PC-9 (cell line): ENCODE data around the gene CD22.

Experiments
- EZH2 ChIP-seq: fragments of 200-600 bp; sonication (generic); IDR thresholded peaks from 2 replicates; pipeline ENCODE4 v1.8.0; 2017; ENCODE audit warnings: antibody characterized with exemption, low read depth
- TF ChIP-seq, protein P1 (sequence below): fragments of 200-600 bp; sonication (generic); conservative IDR thresholded peaks from 2 replicates; pipeline ENCODE4 v1.6.1; 2017; ENCODE audit warnings: mixed run types, antibody characterized with exemption, mild to moderate bottlenecking, moderate library complexity

DNA sequence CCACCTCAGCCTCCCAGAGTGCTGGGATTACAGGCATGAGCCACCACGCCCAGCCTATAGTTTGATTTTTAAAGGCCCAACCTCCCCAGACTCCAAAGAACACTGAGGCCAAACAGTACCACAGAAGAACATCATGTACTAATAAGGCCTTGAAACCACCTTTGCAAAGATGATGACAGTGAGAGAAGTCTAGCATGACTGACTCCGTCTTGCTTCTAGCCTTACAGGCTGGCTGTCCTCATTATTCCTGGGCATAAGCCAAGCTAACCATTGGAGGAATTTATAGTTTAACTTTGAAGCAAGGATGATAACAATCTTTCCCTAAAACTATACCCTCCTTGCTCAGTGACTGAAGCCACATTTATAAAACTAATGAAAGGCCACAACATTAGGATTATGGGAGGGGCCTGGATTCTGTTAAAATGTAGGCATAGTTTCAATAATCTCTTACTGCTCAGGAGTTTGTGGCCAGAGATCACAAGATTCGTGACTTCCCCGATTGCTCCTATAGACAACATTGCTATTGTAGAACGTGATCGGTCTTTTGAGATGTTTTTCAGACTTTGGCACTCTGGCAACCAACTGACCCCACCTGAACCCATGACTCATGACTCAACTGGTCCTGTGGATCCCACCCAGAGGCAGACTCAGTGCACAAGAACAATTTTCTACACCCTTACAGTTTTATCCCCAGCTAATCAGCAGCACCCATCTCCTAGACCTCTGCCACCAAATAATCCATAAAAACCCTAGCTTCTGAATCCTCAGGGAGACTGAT lies 59.5 kb downstream of the CD22 start:
- TF ChIP-seq, protein P1, sequence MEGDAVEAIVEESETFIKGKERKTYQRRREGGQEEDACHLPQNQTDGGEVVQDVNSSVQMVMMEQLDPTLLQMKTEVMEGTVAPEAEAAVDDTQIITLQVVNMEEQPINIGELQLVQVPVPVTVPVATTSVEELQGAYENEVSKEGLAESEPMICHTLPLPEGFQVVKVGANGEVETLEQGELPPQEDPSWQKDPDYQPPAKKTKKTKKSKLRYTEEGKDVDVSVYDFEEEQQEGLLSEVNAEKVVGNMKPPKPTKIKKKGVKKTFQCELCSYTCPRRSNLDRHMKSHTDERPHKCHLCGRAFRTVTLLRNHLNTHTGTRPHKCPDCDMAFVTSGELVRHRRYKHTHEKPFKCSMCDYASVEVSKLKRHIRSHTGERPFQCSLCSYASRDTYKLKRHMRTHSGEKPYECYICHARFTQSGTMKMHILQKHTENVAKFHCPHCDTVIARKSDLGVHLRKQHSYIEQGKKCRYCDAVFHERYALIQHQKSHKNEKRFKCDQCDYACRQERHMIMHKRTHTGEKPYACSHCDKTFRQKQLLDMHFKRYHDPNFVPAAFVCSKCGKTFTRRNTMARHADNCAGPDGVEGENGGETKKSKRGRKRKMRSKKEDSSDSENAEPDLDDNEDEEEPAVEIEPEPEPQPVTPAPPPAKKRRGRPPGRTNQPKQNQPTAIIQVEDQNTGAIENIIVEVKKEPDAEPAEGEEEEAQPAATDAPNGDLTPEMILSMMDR: no peak
- TF ChIP-seq EZH2: no peak
